Neural cell (in vitro differentiated cells): ENCODE results near the gene CXCL10.

Experiments
- CTCF ChIP-seq: fragments of 450-650 bp; IDR thresholded peaks from 2 replicates; pipeline ENCODE4 v1.5.1; 2014; ENCODE audit warnings: antibody characterized with exemption, mild to moderate bottlenecking, moderate library complexity; ENCODE audit not compliant: poor library complexity, severe bottlenecking
- EP300 ChIP-seq: fragments of 450-650 bp; conservative IDR thresholded peaks from 2 replicates; pipeline ENCODE4 v1.6.1; 2014; ENCODE audit warnings: antibody characterized with exemption, mild to moderate bottlenecking, moderate library complexity; ENCODE audit not compliant: poor library complexity, severe bottlenecking
- EZH2 ChIP-seq: fragments of 200-600, 300-800 bp; shearing (Covaris generic), sonication (generic); IDR thresholded peaks from 2 replicates; pipeline ENCODE4 v1.6.1; 2014; ENCODE audit warnings: antibody characterized with exemption, low read length, borderline replicate concordance, mild to moderate bottlenecking; ENCODE audit not compliant: insufficient read depth, poor library complexity, severe bottlenecking
- RAD21 ChIP-seq: fragments of 450-650 bp; conservative IDR thresholded peaks from 2 replicates; pipeline ENCODE4 v1.6.1; 2014; ENCODE audit warnings: antibody characterized with exemption, mild to moderate bottlenecking, moderate library complexity
- REST ChIP-seq: IDR thresholded peaks from 2 replicates; pipeline ENCODE4 v1.6.1; 2012; ENCODE audit warnings: borderline replicate concordance
- SMC3 ChIP-seq: fragments of 450-650 bp; conservative IDR thresholded peaks from 2 replicates; pipeline ENCODE4 v1.6.1; 2014; ENCODE audit warnings: antibody characterized with exemption, mild to moderate bottlenecking, moderate library complexity; ENCODE audit not compliant: poor library complexity
- TAF1 ChIP-seq: IDR thresholded peaks from 2 replicates; pipeline ENCODE4 v1.6.1; 2012; ENCODE audit warnings: low read depth

- TF ChIP-seq SMC3, result no peak
- TF ChIP-seq EZH2, result no peak
- TF ChIP-seq CTCF, result no peak
- no peak for TF ChIP-seq EP300
- TF ChIP-seq RAD21, result no peak
- TF ChIP-seq TAF1, result no peak
- TF ChIP-seq REST, result no peak
These were observed 768 bp upstream of the CXCL10 start for GRCh38 chr4:76024065-76024464.
